NOMO-1 (cell line): ENCODE measurements around the gene FSHB.
"Not testable (repeated sequence)": the region's sequence is repeated elsewhere in the genome, so short reads cannot be mapped to it uniquely, and the experiment has no call there.

Source experiments
- DNase-seq, 2 experiments: peaks; one replicate each; lab custom pipeline; 2025; ENCODE audit not compliant: unreplicated experiment in 2 of 2; lab: John Stamatoyannopoulos, UW

Gene FSHB

DNA sequence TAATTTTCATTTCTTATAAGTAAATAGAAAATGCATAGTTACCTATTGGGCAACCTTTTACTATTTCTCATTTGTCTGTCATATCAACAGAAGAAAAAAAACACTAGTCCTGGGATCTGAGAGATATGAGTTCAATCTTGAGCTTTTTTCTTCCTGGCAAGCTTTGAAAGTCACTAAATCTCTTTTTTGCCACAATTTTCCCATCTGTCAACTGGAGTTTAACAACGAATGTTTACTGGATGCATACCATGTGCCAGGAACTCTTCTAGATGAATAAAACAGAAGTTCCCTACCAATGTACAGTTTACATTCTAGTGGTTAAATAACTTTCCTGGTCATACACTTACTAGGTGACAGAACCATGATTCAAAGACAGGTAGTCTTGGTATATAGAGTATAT is 31.0 kb downstream of the FSHB start:
- no peak for DNase-seq

GRCh38 chr11:30268638-30269037 is 37.8 kb downstream of the FSHB start:
- not testable (repeated sequence) for DNase-seq

DNA sequence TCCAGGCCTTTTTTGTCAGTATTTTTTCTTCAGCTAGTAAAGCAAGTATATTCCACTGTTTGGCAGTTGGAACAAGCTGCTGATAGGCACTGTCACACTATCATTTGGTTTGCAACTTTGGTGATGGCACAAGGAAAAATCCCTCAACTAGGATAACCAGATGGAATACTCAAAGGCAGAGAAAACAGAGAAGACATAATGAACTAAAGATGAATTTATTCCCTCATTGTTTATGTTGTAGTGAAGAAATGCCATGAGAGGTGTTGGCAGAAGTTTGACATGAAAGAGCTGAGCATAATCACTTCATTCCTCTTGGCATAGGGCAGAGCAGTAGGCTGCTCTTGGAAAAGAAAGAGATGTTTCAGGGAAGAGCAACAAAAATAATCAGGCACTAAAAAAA is 39.9 kb downstream of the FSHB start:
- DNase-seq: no peak

DNA sequence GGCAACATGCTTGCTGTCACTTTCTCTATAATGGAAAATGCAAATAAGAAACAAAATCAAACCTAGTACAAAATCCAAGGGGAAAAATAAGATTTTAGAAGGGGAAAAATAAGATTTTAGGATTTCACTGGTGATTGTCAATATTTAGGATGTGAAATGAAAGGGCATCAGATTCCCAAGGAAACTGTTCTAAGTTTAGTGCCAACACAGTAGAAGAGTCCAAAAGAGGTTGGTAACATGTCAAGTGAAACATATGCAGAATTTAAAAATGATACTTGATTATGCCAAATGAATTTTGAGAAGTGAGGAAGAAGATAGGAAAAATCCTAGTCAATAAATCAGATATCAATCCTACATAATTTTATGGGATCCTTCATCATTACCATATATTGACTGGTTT is 46.4 kb downstream of the FSHB start:
- no peak for DNase-seq

GRCh38 chr11:30279796-30280195 is 49.0 kb downstream of the FSHB start:
- DNase-seq: no peak

- no peak for DNase-seq
Measured at GRCh38 chr11:30281476-30282288, 50.9 kb downstream of the FSHB start.

DNA sequence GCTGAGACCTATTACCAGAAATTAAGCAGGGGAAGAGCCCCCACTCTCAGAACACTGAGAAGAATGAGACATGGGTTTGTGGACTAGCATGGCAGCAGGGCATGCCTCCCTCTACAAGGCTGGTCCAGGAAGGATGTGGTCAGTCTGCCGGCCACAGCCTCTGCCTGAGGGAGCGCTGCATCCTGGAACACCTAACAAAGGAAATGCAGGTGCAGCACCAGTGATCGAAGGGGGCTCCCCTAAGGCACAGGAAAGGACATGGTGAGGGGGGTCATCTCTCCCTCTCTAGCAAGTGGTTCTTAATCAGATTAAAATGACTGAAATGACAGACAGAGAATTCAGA is 51.4 kb downstream of the FSHB start:
- DNase-seq: no peak
